Measurements from ENCODE around the gene MAD1L1.
A peak's percentile ranks its signal among the peaks of the same experiment; 100 is the strongest.
"Not testable (repeated sequence)": the region's sequence is repeated elsewhere in the genome, so short reads cannot be mapped to it uniquely, and the experiment has no call there.

Gene MAD1L1

GRCh38 chr7:1829668-1830067, 403.1 kb downstream of the MAD1L1 start:
- not testable (repeated sequence) for DNase-seq (ENCODE audit: low spot score)
- FAIRE-seq, result peak; percentile 9

GRCh38 chr7:1829111-1829510, 403.6 kb downstream of the MAD1L1 start:
- DNase-seq (ENCODE audit: low spot score) (no peak), FAIRE-seq (peak; percentile 97)

- FAIRE-seq; DNase-seq (ENCODE audit: low spot score): not testable (repeated sequence)
Observed at GRCh38 chr7:1828170-1828569, 404.6 kb downstream of the MAD1L1 start.

- peak; percentile 94 for FAIRE-seq
- DNase-seq (ENCODE audit: low spot score), result not testable (repeated sequence)
Observed at GRCh38 chr7:1827521-1827981, 405.2 kb downstream of the MAD1L1 start.

GRCh38 chr7:1826931-1827330, 405.8 kb downstream of the MAD1L1 start:
- FAIRE-seq, result peak; percentile 68

GRCh38 chr7:1825897-1826741, 406.6 kb downstream of the MAD1L1 start:
- no peak for FAIRE-seq
- DNase-seq (ENCODE audit: low spot score), result no peak

More at GRCh38 chr7:1826931-1827330, 405.8 kb downstream of the MAD1L1 start:
- DNase-seq (ENCODE audit: low spot score), result not testable (repeated sequence)

GRCh38 chr7:1825647-1825896, 407.2 kb downstream of the MAD1L1 start:
- not testable (repeated sequence) for DNase-seq (ENCODE audit: low spot score)
- FAIRE-seq, result peak; percentile 99

GRCh38 chr7:1824882-1825646, 407.7 kb downstream of the MAD1L1 start:
- peak; percentile 97 for FAIRE-seq
- DNase-seq (ENCODE audit: low spot score), result not testable (repeated sequence)

- FAIRE-seq, result peak; percentile 98
- DNase-seq (ENCODE audit: low spot score), result not testable (repeated sequence)
Observed at GRCh38 chr7:1824151-1824881, 408.4 kb downstream of the MAD1L1 start.

- peak; percentile 13 for FAIRE-seq
- no peak for DNase-seq (ENCODE audit: low spot score)
Observed at GRCh38 chr7:1823376-1824150, 409.2 kb downstream of the MAD1L1 start.

- DNase-seq (ENCODE audit: low spot score) (no peak), FAIRE-seq (peak; percentile 99)
Observed at GRCh38 chr7:1819259-1819841, 413.4 kb downstream of the MAD1L1 start.

GRCh38 chr7:1818575-1819258, 414.0 kb downstream of the MAD1L1 start:
- FAIRE-seq (peak; percentile 87), DNase-seq (ENCODE audit: low spot score) (no peak)

- FAIRE-seq, result peak; percentile 89
- DNase-seq (ENCODE audit: low spot score), result no peak
Observed at GRCh38 chr7:1817061-1817712, 415.6 kb downstream of the MAD1L1 start.

GRCh38 chr7:1816451-1816850, 416.3 kb downstream of the MAD1L1 start:
- DNase-seq (ENCODE audit: low spot score); FAIRE-seq: not testable (repeated sequence)

GRCh38 chr7:1815551-1816281, 417.0 kb downstream of the MAD1L1 start:
- not testable (repeated sequence) for DNase-seq (ENCODE audit: low spot score)
- peak; percentile 99 for FAIRE-seq

GRCh38 chr7:1815051-1815481, 417.7 kb downstream of the MAD1L1 start:
- FAIRE-seq (no peak), DNase-seq (ENCODE audit: low spot score) (peak; percentile 50)

- DNase-seq (ENCODE audit: low spot score) (no peak), FAIRE-seq (peak; percentile 13)
Observed at GRCh38 chr7:1814089-1814811, 418.5 kb downstream of the MAD1L1 start.

All from urothelium cell line (cell line).